ENCODE measurements around the gene DDX6.

Gene DDX6

DNA sequence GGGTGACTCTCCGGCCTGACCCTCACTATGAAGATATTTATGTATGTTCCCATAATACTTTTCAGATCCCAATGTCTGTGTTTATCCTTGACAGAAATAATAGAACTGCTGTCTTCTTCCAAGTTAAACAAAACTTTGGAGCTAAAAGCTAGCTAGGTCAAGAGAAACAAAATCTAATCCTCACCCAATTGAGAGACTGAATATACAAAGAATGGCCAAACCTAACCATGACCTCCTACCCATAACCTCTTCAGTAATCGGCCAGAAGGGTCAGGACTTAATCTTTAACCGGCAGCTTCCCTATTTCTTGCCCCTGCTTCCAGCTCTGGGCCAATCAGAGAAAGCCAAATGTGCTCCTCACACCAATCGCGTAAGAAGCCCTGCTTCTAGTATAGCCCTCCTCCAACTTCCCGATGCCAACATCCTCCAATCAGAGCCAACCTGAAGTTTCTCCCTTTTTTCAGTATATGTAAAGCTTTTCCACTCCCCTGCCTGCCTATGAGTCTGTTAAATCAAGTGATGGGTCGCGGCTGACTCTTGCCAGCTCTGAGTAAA is 1.7 kb upstream of the DDX6 start:
- TF ChIP-seq PATZ1 (CRISPR knock-in tag; IDR thresholded peaks at IDR 0.05; ENCODE audit: borderline replicate concordance) (no peak), OSR1 (CRISPR knock-in tag; IDR thresholded peaks at IDR 0.05) (no peak), CSDC2 (CRISPR knock-in tag; IDR thresholded peaks at IDR 0.05) (no peak), ZNF70 (CRISPR knock-in tag; IDR thresholded peaks at IDR 0.05) (no peak), PPARA (CRISPR knock-in tag; IDR thresholded peaks at IDR 0.05; ENCODE audit: borderline replicate concordance) (no peak), ESRRG (CRISPR knock-in tag; IDR thresholded peaks at IDR 0.05) (no peak), SNAI2 (CRISPR knock-in tag; IDR thresholded peaks at IDR 0.05) (no peak)
- peak; percentile 81 for ATAC-seq

GRCh38 chr11:118791961-118792569 is 1.1 kb upstream of the DDX6 start:
- peak; percentile 14 for ATAC-seq
- TF ChIP-seq, protein P1, sequence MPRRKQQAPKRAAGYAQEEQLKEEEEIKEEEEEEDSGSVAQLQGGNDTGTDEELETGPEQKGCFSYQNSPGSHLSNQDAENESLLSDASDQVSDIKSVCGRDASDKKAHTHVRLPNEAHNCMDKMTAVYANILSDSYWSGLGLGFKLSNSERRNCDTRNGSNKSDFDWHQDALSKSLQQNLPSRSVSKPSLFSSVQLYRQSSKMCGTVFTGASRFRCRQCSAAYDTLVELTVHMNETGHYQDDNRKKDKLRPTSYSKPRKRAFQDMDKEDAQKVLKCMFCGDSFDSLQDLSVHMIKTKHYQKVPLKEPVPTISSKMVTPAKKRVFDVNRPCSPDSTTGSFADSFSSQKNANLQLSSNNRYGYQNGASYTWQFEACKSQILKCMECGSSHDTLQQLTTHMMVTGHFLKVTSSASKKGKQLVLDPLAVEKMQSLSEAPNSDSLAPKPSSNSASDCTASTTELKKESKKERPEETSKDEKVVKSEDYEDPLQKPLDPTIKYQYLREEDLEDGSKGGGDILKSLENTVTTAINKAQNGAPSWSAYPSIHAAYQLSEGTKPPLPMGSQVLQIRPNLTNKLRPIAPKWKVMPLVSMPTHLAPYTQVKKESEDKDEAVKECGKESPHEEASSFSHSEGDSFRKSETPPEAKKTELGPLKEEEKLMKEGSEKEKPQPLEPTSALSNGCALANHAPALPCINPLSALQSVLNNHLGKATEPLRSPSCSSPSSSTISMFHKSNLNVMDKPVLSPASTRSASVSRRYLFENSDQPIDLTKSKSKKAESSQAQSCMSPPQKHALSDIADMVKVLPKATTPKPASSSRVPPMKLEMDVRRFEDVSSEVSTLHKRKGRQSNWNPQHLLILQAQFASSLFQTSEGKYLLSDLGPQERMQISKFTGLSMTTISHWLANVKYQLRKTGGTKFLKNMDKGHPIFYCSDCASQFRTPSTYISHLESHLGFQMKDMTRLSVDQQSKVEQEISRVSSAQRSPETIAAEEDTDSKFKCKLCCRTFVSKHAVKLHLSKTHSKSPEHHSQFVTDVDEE (CRISPR knock-in tag; IDR thresholded peaks at IDR 0.05) = no peak
- no peak for TF ChIP-seq CREB5 (CRISPR knock-in tag; IDR thresholded peaks at IDR 0.05; ENCODE audit: low read depth)
- TF ChIP-seq ZNF70 (CRISPR knock-in tag; IDR thresholded peaks at IDR 0.05) = no peak
- no peak for TF ChIP-seq PATZ1 (CRISPR knock-in tag; IDR thresholded peaks at IDR 0.05; ENCODE audit: borderline replicate concordance)
- TF ChIP-seq RARB (CRISPR knock-in tag; IDR thresholded peaks at IDR 0.05) = no peak
- TF ChIP-seq, protein P2, sequence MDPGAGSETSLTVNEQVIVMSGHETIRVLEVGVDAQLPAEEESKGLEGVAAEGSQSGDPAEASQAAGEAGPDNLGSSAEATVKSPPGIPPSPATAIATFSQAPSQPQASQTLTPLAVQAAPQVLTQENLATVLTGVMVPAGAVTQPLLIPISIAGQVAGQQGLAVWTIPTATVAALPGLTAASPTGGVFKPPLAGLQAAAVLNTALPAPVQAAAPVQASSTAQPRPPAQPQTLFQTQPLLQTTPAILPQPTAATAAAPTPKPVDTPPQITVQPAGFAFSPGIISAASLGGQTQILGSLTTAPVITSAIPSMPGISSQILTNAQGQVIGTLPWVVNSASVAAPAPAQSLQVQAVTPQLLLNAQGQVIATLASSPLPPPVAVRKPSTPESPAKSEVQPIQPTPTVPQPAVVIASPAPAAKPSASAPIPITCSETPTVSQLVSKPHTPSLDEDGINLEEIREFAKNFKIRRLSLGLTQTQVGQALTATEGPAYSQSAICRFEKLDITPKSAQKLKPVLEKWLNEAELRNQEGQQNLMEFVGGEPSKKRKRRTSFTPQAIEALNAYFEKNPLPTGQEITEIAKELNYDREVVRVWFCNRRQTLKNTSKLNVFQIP (CRISPR knock-in tag; IDR thresholded peaks at IDR 0.05; ENCODE audit: borderline replicate concordance, low read depth) = no peak
- no peak for TF ChIP-seq CSDC2 (CRISPR knock-in tag; IDR thresholded peaks at IDR 0.05)
- TF ChIP-seq TOX (CRISPR knock-in tag; IDR thresholded peaks at IDR 0.05; ENCODE audit: borderline replicate concordance) = no peak
- TF ChIP-seq ZNF8 (CRISPR knock-in tag; IDR thresholded peaks at IDR 0.05) = no peak
- TF ChIP-seq ZC3H10 (CRISPR knock-in tag; IDR thresholded peaks at IDR 0.05) = no peak
- no peak for TF ChIP-seq PPARA (CRISPR knock-in tag; IDR thresholded peaks at IDR 0.05; ENCODE audit: borderline replicate concordance)
- TF ChIP-seq OSR1 (CRISPR knock-in tag; IDR thresholded peaks at IDR 0.05) = no peak
- no peak for TF ChIP-seq TCF4 (CRISPR knock-in tag; IDR thresholded peaks at IDR 0.05; ENCODE audit: borderline replicate concordance)
- no peak for TF ChIP-seq ISL1 (CRISPR knock-in tag; IDR thresholded peaks at IDR 0.05)
- no peak for TF ChIP-seq SNAI2 (CRISPR knock-in tag; IDR thresholded peaks at IDR 0.05)
- TF ChIP-seq GLIS3 (CRISPR knock-in tag; IDR thresholded peaks at IDR 0.05) = no peak
- no peak for TF ChIP-seq ZFP3 (CRISPR knock-in tag; IDR thresholded peaks at IDR 0.05)
- no peak for TF ChIP-seq BACH2 (CRISPR knock-in tag; IDR thresholded peaks at IDR 0.05; ENCODE audit: borderline replicate concordance)
